NCI-H510A treated with DMSO at 0.1 percent for 48 hours (cell line): ENCODE measurements around the gene CAMK2G.
A peak's percentile ranks its signal among the peaks of the same experiment; 100 is the strongest.
"Not testable (repeated sequence)": the region's sequence is repeated elsewhere in the genome, so short reads cannot be mapped to it uniquely, and the experiment has no call there.

Experiments
- DNase-seq: peaks from one replicate; lab custom pipeline; 2025; lab: John Stamatoyannopoulos, UW

The CAMK2G gene

GRCh38 chr10:73902351-73902750 is 28.0 kb upstream of the CAMK2G start:
- no peak for DNase-seq

GRCh38 chr10:73901261-73901660 is 26.9 kb upstream of the CAMK2G start:
- no peak for DNase-seq

- no peak for DNase-seq
Measured at GRCh38 chr10:73900064-73900463, 25.7 kb upstream of the CAMK2G start.

- DNase-seq: no peak
Measured at GRCh38 chr10:73899423-73899822, 25.1 kb upstream of the CAMK2G start.

- DNase-seq: no peak
Measured at GRCh38 chr10:73898730-73899410, 24.5 kb upstream of the CAMK2G start.

GRCh38 chr10:73897693-73898092 is 23.3 kb upstream of the CAMK2G start:
- no peak for DNase-seq

GRCh38 chr10:73895381-73895780 is 21.0 kb upstream of the CAMK2G start:
- not testable (repeated sequence) for DNase-seq

GRCh38 chr10:73894245-73894971 is 20.1 kb upstream of the CAMK2G start:
- no peak for DNase-seq

- DNase-seq: no peak
Measured at GRCh38 chr10:73893426-73893825, 19.1 kb upstream of the CAMK2G start.

GRCh38 chr10:73892310-73893030 is 18.1 kb upstream of the CAMK2G start:
- DNase-seq: no peak

- DNase-seq: no peak
Measured at GRCh38 chr10:73891540-73891939, 17.2 kb upstream of the CAMK2G start.

- not testable (repeated sequence) for DNase-seq
Measured at GRCh38 chr10:73890830-73891229, 16.5 kb upstream of the CAMK2G start.

GRCh38 chr10:73890261-73890660 is 15.9 kb upstream of the CAMK2G start:
- DNase-seq: no peak

- DNase-seq: not testable (repeated sequence)
Measured at GRCh38 chr10:73889416-73889815, 15.1 kb upstream of the CAMK2G start.

GRCh38 chr10:73889014-73889413 is 14.7 kb upstream of the CAMK2G start:
- peak; percentile 53 for DNase-seq

- DNase-seq: peak; percentile 55
Measured at GRCh38 chr10:73888514-73888913, 14.2 kb upstream of the CAMK2G start.

GRCh38 chr10:73887294-73888039 is 13.1 kb upstream of the CAMK2G start:
- no peak for DNase-seq

- no peak for DNase-seq
Measured at GRCh38 chr10:73886661-73887293, 12.4 kb upstream of the CAMK2G start.

- peak; percentile 75 for DNase-seq
Measured at GRCh38 chr10:73886085-73886529, 11.8 kb upstream of the CAMK2G start.

- no peak for DNase-seq
Measured at GRCh38 chr10:73884017-73884416, 9.7 kb upstream of the CAMK2G start.

GRCh38 chr10:73881221-73881919 is 7.0 kb upstream of the CAMK2G start:
- no peak for DNase-seq
